ENCODE results near the gene ZBTB46.

The ZBTB46 gene

DNA sequence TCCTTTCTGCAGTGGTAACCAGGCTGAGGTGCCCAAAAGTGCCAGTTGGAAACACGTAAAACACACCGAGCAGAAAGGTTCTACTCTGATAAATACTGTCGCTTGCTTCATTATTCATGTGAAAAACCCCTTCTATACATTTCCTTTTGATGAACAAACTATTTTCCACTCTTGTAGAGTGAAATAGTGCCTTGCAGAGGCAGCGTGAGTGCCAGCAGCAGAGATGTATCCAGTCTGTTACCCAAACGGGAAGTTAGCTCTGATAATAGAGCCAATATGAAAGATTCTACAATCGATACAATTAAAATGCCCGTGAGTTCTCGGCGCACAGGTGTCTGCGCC lies 1.5 kb downstream of the ZBTB46 start:
- DNase-seq (ENCODE audit: low read depth), result no peak
- no peak overlapping the region for H3K4me3 ChIP-seq (ENCODE audit: low read length)

DNA sequence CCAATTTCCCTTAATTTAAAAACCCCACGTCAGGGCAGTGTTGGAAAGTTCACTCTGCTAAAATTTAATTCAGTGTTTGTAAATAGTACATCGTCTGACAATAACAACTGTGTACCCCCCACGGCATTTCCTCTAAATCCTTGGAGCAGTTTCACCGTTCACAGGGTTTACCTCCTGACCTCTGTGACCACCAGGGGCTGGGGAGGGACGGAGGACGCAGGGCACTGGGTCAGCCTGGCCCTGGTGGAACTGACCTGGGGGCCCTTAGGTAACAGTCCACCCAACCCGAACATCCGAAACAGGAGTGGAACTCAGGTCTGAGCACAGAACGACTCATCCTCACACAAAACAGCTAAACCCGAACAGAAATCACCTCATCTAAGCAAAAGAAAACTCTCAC lies 2.1 kb downstream of the ZBTB46 start:
- no peak for DNase-seq (ENCODE audit: low read depth)
- no peak overlapping the region for H3K4me3 ChIP-seq (ENCODE audit: low read length)
- TF ChIP-seq, protein P1, sequence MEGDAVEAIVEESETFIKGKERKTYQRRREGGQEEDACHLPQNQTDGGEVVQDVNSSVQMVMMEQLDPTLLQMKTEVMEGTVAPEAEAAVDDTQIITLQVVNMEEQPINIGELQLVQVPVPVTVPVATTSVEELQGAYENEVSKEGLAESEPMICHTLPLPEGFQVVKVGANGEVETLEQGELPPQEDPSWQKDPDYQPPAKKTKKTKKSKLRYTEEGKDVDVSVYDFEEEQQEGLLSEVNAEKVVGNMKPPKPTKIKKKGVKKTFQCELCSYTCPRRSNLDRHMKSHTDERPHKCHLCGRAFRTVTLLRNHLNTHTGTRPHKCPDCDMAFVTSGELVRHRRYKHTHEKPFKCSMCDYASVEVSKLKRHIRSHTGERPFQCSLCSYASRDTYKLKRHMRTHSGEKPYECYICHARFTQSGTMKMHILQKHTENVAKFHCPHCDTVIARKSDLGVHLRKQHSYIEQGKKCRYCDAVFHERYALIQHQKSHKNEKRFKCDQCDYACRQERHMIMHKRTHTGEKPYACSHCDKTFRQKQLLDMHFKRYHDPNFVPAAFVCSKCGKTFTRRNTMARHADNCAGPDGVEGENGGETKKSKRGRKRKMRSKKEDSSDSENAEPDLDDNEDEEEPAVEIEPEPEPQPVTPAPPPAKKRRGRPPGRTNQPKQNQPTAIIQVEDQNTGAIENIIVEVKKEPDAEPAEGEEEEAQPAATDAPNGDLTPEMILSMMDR (IDR thresholded peaks at IDR 0.05; ENCODE audit: insufficient read depth, low read depth, low read length, missing control alignments), result no peak

More for the DNA sequence above, 1.5 kb downstream of the ZBTB46 start:
- TF ChIP-seq, protein P1 (IDR thresholded peaks at IDR 0.05; ENCODE audit: insufficient read depth, low read depth, low read length, missing control alignments), result no peak

DNA sequence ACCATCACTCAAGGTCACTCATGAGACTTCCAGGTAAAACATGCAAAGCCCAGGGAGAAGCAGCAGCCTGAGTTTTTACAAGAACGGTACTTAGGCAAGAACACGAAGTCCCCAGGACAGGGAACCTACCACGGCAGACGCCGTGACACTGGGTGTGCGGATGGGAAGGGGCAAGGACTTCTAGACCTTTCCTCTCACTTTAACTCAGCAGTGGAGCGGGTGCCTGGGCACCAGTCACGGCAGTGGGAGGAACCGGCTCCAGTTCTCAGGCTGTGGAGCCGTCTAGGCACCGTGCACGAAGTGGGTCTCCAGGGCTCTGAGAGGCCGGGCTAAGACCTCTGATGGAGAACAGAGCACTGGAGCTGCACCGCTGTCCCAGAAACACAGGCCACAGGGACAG lies 2.5 kb downstream of the ZBTB46 start:
- H3K4me3 ChIP-seq (ENCODE audit: low read length), result no peak overlapping the region
- TF ChIP-seq, protein P1 (IDR thresholded peaks at IDR 0.05; ENCODE audit: insufficient read depth, low read depth, low read length, missing control alignments), result no peak
- DNase-seq (ENCODE audit: low read depth), result no peak

GRCh38 chr20:63828124-63828523 lies 2.9 kb downstream of the ZBTB46 start:
- TF ChIP-seq, protein P1 (IDR thresholded peaks at IDR 0.05; ENCODE audit: insufficient read depth, low read depth, low read length, missing control alignments), result no peak
- no peak for DNase-seq (ENCODE audit: low read depth)
- H3K4me3 ChIP-seq (ENCODE audit: low read length), result no peak overlapping the region

- no peak for DNase-seq (ENCODE audit: low read depth)
- TF ChIP-seq, protein P1 (IDR thresholded peaks at IDR 0.05; ENCODE audit: insufficient read depth, low read depth, low read length, missing control alignments), result no peak
- no peak overlapping the region for H3K4me3 ChIP-seq (ENCODE audit: low read length)
Observed at GRCh38 chr20:63826753-63827152, 4.3 kb downstream of the ZBTB46 start.

GRCh38 chr20:63825331-63826118 lies 5.5 kb downstream of the ZBTB46 start:
- H3K4me3 ChIP-seq (ENCODE audit: low read length), result no peak overlapping the region
- TF ChIP-seq, protein P1 (IDR thresholded peaks at IDR 0.05; ENCODE audit: insufficient read depth, low read depth, low read length, missing control alignments), result no peak

More at GRCh38 chr20:63825331-63826118, 5.5 kb downstream of the ZBTB46 start:
- no peak for DNase-seq (ENCODE audit: low read depth)
